Measurements from ENCODE around the gene CKAP5. TPM values are rescaled to one million over a fixed set of nuclear protein-coding genes. Genes with fewer than 3 reads are reported as not detected.

CKAP5 gene
- total RNA-seq, 1 donor from 2014 or later, result 193 TPM

DNA sequence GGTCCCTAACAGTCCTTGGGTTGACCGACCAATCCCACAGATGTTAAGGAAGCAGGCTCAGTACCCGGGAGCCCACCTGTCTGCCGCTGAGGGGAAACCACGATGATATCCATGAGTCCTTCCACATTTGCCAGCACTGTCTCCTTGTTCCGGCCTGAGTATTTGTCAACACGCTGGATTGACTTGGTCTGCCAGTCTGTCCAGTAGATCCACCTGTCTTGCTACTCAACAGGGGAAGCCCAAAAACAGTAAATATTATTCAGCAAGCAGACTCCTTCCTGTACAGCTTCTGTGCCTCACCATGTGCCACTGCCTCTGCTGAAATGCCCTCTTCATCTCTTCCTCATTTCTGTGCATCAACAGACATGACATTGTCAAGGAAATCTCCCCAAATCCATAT lies 22.8 kb upstream of the CKAP5 start:
- Mint-ChIP-seq H3K27ac (ENCODE audit: unreplicated experiment) (no peak overlapping the region), H3K27me3 (ENCODE audit: unreplicated experiment) (no peaks in the 10 kb centered on the region), H3K9me3 (ENCODE audit: unreplicated experiment) (peaks cover 2% of the 10 kb centered on the region), H3K4me3 (ENCODE audit: unreplicated experiment) (no peak overlapping the region), H3K36me3 (ENCODE audit: unreplicated experiment) (peaks cover 4% of the 10 kb centered on the region), H3K4me1 (ENCODE audit: low read depth, unreplicated experiment) (no peaks in the 10 kb centered on the region)
- TF ChIP-seq, protein P1, sequence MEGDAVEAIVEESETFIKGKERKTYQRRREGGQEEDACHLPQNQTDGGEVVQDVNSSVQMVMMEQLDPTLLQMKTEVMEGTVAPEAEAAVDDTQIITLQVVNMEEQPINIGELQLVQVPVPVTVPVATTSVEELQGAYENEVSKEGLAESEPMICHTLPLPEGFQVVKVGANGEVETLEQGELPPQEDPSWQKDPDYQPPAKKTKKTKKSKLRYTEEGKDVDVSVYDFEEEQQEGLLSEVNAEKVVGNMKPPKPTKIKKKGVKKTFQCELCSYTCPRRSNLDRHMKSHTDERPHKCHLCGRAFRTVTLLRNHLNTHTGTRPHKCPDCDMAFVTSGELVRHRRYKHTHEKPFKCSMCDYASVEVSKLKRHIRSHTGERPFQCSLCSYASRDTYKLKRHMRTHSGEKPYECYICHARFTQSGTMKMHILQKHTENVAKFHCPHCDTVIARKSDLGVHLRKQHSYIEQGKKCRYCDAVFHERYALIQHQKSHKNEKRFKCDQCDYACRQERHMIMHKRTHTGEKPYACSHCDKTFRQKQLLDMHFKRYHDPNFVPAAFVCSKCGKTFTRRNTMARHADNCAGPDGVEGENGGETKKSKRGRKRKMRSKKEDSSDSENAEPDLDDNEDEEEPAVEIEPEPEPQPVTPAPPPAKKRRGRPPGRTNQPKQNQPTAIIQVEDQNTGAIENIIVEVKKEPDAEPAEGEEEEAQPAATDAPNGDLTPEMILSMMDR (IDR thresholded peaks at IDR 0.05; ENCODE audit: partially characterized antibody, unreplicated experiment), result no peak
- DNase-seq, result no peak

DNA sequence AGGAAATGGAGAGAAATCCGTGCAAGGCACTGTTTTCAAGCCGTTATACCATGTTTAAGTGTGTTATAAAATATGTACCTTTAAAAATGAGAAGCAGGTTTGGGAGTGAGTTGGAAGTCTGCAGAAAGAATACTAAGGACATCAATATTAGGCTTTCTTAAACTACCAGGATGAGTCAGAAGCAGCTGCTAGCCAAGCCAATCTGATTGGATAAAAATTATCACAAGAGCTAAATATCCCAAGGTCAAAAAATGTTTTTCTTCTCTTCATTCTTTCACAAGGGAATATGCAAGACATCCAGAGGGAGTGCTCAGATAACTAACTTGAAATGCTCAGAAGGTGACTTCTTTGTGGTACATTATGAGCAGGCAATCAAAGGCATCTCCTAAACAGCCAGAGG lies 19.3 kb upstream of the CKAP5 start:
- Mint-ChIP-seq H3K4me1 (ENCODE audit: low read depth, unreplicated experiment) (no peaks in the 10 kb centered on the region), H3K36me3 (ENCODE audit: unreplicated experiment) (no peaks in the 10 kb centered on the region)
- no peak for DNase-seq

DNA sequence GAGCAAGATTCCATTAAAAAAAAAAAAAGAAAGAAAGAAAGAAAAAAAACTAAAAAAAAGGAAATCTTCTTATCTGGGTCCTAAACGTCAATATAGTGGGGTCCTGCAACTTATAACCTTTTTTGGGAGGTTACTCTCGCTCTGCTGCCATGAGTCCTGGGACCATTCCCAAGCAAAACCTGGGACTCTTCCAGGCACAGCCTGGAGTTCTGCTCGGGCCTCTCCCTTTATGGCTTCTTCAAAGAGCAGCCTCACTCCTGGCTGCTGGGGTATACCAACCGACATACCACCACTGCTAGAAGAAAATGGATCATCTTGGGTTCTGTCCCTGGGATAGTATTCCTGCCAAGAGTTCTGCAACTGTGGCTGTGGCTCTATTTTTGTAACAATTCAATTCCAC lies 14.1 kb upstream of the CKAP5 start:
- TF ChIP-seq, protein P1 (IDR thresholded peaks at IDR 0.05; ENCODE audit: partially characterized antibody, unreplicated experiment), result no peak
- H3K4me1 Mint-ChIP-seq (ENCODE audit: low read depth, unreplicated experiment), result no peaks in the 10 kb centered on the region
- H3K9me3 Mint-ChIP-seq (ENCODE audit: unreplicated experiment), result no peaks in the 10 kb centered on the region
- peaks cover 3% of the 10 kb centered on the region for H3K27me3 Mint-ChIP-seq (ENCODE audit: unreplicated experiment)
- no peak for DNase-seq
- no peak overlapping the region for H3K4me3 Mint-ChIP-seq (ENCODE audit: unreplicated experiment)
- no peak overlapping the region for H3K27ac Mint-ChIP-seq (ENCODE audit: unreplicated experiment)
- H3K36me3 Mint-ChIP-seq (ENCODE audit: unreplicated experiment), result no peaks in the 10 kb centered on the region

More for the DNA sequence above, 19.3 kb upstream of the CKAP5 start:
- Mint-ChIP-seq H3K27ac (ENCODE audit: unreplicated experiment) (no peak overlapping the region), H3K27me3 (ENCODE audit: unreplicated experiment) (no peaks in the 10 kb centered on the region), H3K9me3 (ENCODE audit: unreplicated experiment) (no peaks in the 10 kb centered on the region), H3K4me3 (ENCODE audit: unreplicated experiment) (no peak overlapping the region)
- TF ChIP-seq, protein P1 (IDR thresholded peaks at IDR 0.05; ENCODE audit: partially characterized antibody, unreplicated experiment), result no peak

DNA sequence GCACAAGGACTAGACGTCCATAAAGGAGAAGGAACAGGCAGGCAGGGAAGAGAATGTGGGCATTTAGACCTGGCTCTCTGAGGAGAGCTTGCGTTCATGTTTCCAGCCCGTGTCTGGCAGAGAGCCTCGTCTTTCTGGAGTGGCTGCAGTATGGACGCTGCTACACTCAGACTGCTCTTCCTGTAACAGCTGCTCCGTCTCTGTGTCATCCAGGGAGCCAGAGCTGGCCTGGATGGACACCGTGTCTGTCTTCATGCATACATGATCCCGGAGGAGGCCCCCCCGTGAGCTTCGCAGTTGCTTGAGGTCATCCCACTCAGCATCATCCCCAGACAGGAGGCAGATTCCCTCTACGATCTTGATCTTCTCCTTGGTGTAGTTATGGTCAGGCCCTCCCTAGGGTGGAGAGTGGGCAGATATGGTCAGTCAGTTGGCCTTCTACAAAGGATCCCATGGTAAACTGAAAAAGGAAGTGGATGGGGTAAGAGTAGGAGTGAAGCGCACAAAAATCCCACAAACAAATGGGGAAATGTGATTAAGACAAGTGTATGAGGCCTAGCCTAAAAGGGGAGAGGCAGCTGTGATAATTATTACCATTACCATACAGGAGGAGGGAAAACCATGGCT lies 13.0 kb upstream of the CKAP5 start:
- no peak overlapping the region for H3K4me3 Mint-ChIP-seq (ENCODE audit: unreplicated experiment)
- peaks cover 3% of the 10 kb centered on the region for H3K27me3 Mint-ChIP-seq (ENCODE audit: unreplicated experiment)
- TF ChIP-seq, protein P1 (IDR thresholded peaks at IDR 0.05; ENCODE audit: partially characterized antibody, unreplicated experiment), result no peak
- H3K27ac Mint-ChIP-seq (ENCODE audit: unreplicated experiment), result no peak overlapping the region
- H3K9me3 Mint-ChIP-seq (ENCODE audit: unreplicated experiment), result no peaks in the 10 kb centered on the region
- no peak for DNase-seq
- no peaks in the 10 kb centered on the region for H3K4me1 Mint-ChIP-seq (ENCODE audit: low read depth, unreplicated experiment)
- H3K36me3 Mint-ChIP-seq (ENCODE audit: unreplicated experiment), result no peaks in the 10 kb centered on the region

DNA sequence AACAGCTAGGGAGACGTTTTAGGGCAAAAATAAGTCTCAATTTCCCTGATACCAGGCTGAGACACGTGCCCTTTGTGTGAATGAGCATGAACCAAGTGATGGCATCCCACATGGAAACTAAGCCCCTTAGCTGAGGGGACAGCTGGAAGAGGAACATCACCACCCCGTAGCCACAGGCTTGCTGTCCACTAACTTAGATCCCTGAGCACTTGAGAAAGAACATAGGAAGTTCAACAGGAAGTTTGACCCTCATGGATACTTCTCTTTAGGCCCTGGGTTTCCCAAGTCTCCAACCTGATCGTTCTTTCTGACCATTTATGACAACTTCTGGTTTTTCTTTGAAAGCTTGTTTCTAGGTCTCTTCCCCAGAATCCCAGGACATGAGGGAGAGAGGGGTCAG lies 11.6 kb upstream of the CKAP5 start:
- Mint-ChIP-seq H3K27me3 (ENCODE audit: unreplicated experiment) (peaks cover 3% of the 10 kb centered on the region), H3K9me3 (ENCODE audit: unreplicated experiment) (no peaks in the 10 kb centered on the region), H3K27ac (ENCODE audit: unreplicated experiment) (no peak overlapping the region), H3K4me1 (ENCODE audit: low read depth, unreplicated experiment) (no peaks in the 10 kb centered on the region), H3K4me3 (ENCODE audit: unreplicated experiment) (no peak overlapping the region), H3K36me3 (ENCODE audit: unreplicated experiment) (no peaks in the 10 kb centered on the region)
- TF ChIP-seq, protein P1 (IDR thresholded peaks at IDR 0.05; ENCODE audit: partially characterized antibody, unreplicated experiment), result no peak
- no peak for DNase-seq

Data from glutamatergic neuron (in vitro differentiated cells).